Effector CD4-positive, alpha-beta T cell (primary cell): Measurements from ENCODE around the gene PARPBP.
"Not testable (repeated sequence)": the region's sequence is repeated elsewhere in the genome, so short reads cannot be mapped to it uniquely, and the experiment has no call there.

Source experiments
- DNase-seq: peaks from one replicate; pipeline ENCODE4 v3.0.0-alpha.2; 2020

Gene PARPBP

DNA sequence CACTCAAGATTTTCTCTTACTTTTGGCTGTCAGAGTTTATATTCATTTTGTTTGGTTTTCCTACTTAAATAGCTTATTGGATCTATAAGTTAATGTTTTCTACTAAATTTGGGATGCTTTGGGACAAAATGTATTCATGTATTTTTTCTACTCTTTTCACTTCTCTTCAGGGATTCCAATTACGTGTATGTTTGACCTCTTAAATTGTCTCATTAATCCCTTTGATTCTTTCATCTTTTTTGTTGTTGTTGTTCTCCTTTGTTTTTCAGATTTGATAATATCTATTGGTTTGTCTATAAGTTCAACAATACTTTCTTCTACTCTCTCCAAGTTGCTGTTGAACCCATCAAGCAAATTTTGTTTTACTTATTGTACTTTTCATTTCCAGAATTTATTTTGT lies 43.4 kb downstream of the PARPBP start:
- no peak for DNase-seq

DNA sequence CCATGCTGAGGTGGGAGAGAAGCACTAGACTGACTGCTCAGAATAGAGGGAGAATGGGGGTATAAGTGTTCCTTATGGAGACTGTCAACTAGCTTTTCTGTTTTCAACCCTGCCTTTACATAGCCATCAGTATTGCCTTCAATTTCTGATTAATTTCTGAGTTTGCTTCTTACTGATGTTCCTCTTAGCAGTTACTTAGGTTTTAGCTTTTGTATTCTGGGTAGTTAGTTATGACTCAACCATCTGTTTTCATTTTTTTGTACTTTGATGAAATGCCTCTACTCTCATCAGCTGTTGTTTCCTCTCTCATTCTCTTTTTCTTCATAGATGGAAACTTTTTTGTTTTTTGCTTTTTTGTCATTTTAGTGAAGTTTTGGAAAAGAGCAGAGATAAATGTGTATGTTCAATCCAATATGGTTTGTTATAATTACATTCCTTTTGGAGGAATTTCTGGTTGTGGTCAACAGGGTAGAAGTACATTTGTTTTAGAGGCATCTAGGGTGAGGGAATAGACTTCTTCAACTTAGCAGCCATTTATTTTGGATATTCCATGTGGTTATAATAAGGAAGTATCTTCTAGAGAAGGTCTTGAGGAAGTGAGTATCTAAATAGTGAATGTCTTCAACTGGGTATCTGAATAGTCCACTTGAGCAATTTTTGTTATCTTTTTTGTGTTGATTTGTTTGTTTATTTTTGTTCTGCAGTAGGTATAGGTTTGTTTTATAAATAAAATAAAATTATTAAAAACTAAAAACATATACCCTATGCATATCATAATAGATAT lies 48.0 kb downstream of the PARPBP start:
- no peak for DNase-seq

GRCh38 chr12:102169922-102170621 lies 50.1 kb downstream of the PARPBP start:
- DNase-seq = no peak

- no peak for DNase-seq
Observed at GRCh38 chr12:102171951-102172350, 52.0 kb downstream of the PARPBP start.

- no peak for DNase-seq
Observed at GRCh38 chr12:102172436-102172835, 52.5 kb downstream of the PARPBP start.

- DNase-seq = no peak
Observed at GRCh38 chr12:102174117-102174516, 54.1 kb downstream of the PARPBP start.

DNA sequence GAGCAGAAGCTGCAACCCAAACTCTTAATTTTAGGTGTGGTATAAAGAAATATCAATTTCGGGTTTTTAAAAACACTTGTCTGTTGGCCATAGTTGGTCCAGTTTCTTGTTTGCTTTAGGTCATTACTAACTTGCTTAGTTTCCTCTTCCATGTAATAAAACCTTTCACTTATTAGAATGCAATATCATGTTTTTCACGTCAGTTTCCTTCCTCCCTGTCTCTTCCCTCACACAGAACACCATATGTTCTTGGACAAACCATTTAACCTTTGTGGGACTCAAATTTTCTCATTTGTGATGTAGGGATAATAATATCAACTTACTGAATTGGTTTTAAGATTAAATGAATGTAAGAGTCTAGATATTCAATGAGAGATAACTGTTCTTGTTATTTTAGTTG lies 54.8 kb downstream of the PARPBP start:
- no peak for DNase-seq

DNA sequence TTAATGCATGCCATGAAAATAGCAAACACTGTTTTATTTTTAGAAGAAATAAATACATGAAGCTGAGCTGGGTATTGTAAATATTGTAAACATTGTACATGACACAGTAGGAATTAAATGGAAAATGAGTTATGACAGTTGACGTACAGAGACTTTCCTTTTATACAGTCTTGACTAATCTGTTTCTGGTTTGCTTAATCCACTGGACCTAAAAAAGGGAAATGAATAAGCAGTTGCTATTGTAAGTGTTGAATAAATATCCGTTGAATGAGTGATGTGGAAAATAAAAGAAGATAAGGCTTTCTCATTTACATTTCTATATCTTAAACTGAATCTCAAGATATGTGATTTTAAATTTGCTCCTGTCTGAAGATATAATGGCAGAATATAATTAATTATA lies 62.7 kb downstream of the PARPBP start:
- DNase-seq = no peak

GRCh38 chr12:102195826-102196225 lies 75.8 kb downstream of the PARPBP start:
- no peak for DNase-seq

DNA sequence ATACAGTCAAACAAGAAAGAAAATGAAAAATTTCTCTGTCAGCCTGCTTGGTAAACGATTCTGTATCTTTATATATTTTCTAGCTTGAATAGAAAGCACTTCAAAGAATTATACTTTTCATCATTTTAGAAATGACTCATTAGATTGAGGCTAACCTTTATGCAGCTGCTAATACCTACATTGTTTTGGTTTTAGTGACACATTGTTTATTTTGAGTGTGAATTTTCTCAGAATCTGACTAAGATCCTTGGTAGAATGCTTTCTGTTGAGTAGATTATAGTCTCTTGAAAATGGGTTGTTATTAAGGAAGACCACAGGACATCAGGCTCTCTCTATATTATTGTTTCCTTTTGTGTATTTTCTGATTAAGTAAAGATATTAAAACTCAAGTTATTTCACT lies 77.8 kb downstream of the PARPBP start, which contains the start of gene PMCH:
Gene PMCH (minus strand): TSS at position 45 of the 400 bp plus-strand sequence. CDS start 63 bp downstream, outside the sequence.
- DNase-seq = no peak

DNA sequence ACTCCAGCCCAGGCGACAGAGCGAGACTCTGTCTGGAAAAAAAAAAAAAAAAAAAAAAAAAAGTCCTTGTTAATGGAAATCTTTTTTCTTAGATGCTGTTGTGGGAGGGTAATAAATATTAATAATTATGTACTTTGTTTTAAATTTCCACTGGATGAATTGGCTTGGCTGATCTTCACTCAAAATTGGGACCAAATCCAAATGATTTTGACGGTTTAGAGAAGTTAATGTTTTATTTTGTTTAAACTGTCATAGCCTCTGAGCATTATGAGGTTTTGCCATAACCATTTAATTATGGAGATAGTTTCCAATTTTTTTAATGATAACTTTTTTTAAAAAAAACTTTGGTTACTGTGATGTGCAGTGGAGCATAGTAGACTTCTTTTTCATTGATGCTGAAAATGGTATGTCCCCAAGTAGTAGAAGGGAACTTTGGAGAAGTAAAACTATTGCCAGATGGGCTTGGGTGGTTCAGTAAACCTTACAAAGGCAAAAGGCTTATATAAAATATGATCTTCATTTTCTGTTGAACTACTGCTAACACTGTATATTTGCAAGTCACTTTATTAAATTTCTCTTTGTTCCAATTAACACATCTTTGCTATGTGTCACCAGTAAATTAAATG lies 81.6 kb downstream of the PARPBP start:
- DNase-seq = no peak

GRCh38 chr12:102202556-102202955 lies 82.6 kb downstream of the PARPBP start:
- DNase-seq = no peak

DNA sequence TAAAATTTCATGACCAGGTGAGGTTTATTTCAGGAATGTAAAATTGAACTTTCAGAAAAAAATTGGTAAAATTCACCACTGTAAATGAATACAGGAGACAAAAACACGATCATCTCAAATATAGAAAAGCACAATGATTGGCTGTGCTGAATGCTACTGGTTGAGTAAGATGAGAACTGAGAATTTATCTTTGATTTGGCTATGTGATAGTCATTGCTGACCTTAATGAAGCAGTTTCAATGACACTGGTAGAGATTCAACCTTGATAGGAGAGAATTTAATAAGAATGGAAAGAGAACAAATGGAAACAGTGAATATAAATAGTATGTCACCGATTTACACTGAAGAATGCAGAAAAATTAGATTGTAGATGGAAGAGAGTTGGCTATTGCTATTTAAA lies 84.0 kb downstream of the PARPBP start:
- DNase-seq = no peak

GRCh38 chr12:102215992-102216691 lies 96.2 kb downstream of the PARPBP start:
- DNase-seq = no peak

- no peak for DNase-seq
Observed at GRCh38 chr12:102220736-102221135, 100.8 kb downstream of the PARPBP start.

GRCh38 chr12:102227954-102228353 lies 108.0 kb downstream of the PARPBP start:
- DNase-seq = no peak

DNA sequence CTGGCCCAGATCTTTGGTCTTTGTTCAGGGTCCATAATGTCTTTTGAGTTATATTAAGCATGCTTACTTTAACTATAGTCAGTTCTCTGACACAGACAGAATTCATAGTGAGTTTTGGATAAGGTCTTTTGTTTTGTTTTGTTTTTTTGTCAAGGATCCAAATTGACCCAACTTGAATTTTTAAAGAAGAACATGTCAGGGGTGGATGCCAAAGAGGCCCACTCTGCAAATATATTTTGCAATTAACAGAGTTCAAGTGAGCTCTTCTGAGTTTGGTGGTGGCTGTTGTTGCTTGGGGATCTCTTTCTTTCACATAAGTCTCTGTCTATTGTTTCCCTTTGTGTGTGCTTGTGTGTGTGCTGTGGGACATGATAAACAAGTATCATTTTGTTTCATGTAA lies 112.1 kb downstream of the PARPBP start:
- no peak for DNase-seq

DNA sequence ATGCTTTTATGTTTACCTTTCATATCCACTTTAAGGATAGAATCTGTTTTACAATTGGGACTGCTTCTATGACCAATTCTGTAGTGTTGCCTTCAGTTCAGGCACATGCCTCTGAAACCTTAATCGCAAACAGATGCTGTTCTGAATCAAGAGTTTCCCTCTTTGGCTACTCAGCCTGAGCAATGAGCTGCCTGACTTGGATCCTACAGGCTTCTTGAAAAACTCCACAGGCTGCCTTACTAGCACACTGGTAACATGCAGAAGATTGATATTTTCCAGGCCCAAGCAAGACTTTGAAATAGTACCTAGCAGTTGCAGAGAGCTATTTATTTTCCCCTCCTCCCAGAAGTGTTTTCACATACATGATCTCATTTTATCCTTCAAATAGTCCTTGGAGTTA lies 112.5 kb downstream of the PARPBP start:
- DNase-seq = no peak

DNA sequence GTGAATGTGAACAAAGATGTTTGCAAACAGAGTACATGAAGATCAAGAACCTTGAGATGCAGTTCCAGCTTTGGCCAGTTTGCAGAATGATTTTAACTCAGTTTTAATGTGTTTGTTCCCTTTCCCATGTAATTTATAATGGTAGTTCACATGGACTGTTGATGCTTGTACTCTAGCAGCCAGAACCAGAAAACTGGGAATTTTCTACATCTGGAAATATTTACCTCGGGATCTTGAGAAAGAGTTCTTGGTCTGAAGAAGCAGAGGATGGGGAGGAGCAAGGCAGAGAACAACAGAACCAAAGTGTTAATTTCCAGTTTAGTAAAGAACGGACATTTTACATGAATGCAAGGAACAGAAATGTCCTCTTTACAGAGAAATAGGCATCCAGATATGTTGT lies 114.6 kb downstream of the PARPBP start:
- DNase-seq = no peak

- DNase-seq = not testable (repeated sequence)
Observed at GRCh38 chr12:102240859-102241258, 120.9 kb downstream of the PARPBP start.
